K562 (cell line): ENCODE data around the gene DOCK1. TPM values are rescaled to one million over a fixed set of nuclear protein-coding genes. Genes with fewer than 3 reads are reported as not detected.
"Not testable (repeated sequence)": the region's sequence is repeated elsewhere in the genome, so short reads cannot be mapped to it uniquely, and the experiment has no call there.

Experiments
- ATAC-seq: fragments of 200-7000 bp; cut with Tn5 transposase; 3 replicates; pipeline ENCODE4 v1.9.1; 2020; ENCODE audit warnings: moderate library complexity
- BruUV-seq: library from RNA; stranded (reverse); fragments of 400-500 nt; replicated peaks from 2 replicates; lab custom pipeline; 2021; lab: Mats Ljungman, UMichigan
- CTCF ChIA-PET: fragments of 300-600 bp; formaldehyde crosslinking; extraction: SDS; loops from one replicate; lab custom pipeline; 2021; ENCODE audit warnings: low intra/inter-chr PET ratio; lab: Yijun Ruan, JAX
- POLR2A ChIA-PET: fragments of 300-600, 350-650 bp; sonication (Branson Sonifier 250); formaldehyde crosslinking; extraction: SDS; loops from one replicate; lab custom pipeline; 2021; ENCODE audit warnings: antibody characterized with exemption, inconsistent platforms; lab: Yijun Ruan, JAX
- DNase-seq, 4 experiments: peaks; one replicate each; pipeline versions ENCODE4 v3.0.0 to v3.0.0-alpha.2; 2011 to 2018; ENCODE audit warnings: low spot score in 3 of 4, mixed read lengths in 3 of 4; ENCODE audit errors: extremely low read depth in 1 of 4
- FAIRE-seq: peaks from 2 replicates; lab custom pipeline; 2011; peaks lifted over from hg19 to GRCh38; lab: Jason Lieb, UNC
- H2AFZ ChIP-seq: 2 replicates; pipeline ENCODE4 v1.6.0; 2011; ENCODE audit warnings: low read depth, low read length, control low read depth, inconsistent platforms
- H3K27ac ChIP-seq: fragments of 200-600 bp; 3 replicates; pipeline ENCODE4 v1.8.0; 2011; ENCODE audit warnings: low read depth, mild to moderate bottlenecking, control low read depth, inconsistent platforms, low read length, moderate library complexity, mixed read lengths; ENCODE audit errors: extremely low read depth
- H3K27me3 ChIP-seq, 2 experiments: fragments of 300-600 bp in 1 of 2; 2 replicates in 1 of 2; 3 replicates in 1 of 2; pipeline versions ENCODE4 v1.6.0 to v1.8.0; 2011; ENCODE audit warnings: inconsistent platforms in 2 of 2, low read length in 2 of 2, mild to moderate bottlenecking in 1 of 2, mixed read lengths in 1 of 2, moderate library complexity in 1 of 2; ENCODE audit not compliant: control insufficient read depth in 2 of 2, insufficient read depth in 2 of 2
- H3K36me3 ChIP-seq: fragments of 300-600 bp; 3 replicates; pipeline ENCODE4 v1.8.0; 2011; ENCODE audit warnings: mild to moderate bottlenecking, low read length, inconsistent platforms; ENCODE audit not compliant: control insufficient read depth, insufficient read depth
- H3K4me1 ChIP-seq, 2 experiments: fragments of 200-600 bp in 1 of 2; replicated peaks in 1 of 2; 2 replicates in 1 of 2; 3 replicates in 1 of 2; pipeline versions ENCODE4 v1.5.1 to v1.8.0; 2011; ENCODE audit warnings: inconsistent platforms in 2 of 2, low read length in 2 of 2, mild to moderate bottlenecking in 1 of 2, mixed read lengths in 1 of 2, moderate library complexity in 1 of 2; ENCODE audit not compliant: control insufficient read depth in 2 of 2, insufficient read depth in 2 of 2
- H3K4me2 ChIP-seq: 2 replicates; pipeline ENCODE4 v1.6.1; 2011; ENCODE audit warnings: low read length, control low read depth, inconsistent platforms, mixed read lengths; ENCODE audit not compliant: insufficient read depth
- H3K4me3 ChIP-seq: fragments of 200-600 bp; sonication (generic), shearing (Covaris generic); 2 replicates; pipeline ENCODE4 v1.5.1; 2016; ENCODE audit warnings: control low read depth, inconsistent platforms
- H3K79me2 ChIP-seq: fragments of 200-600 bp; 3 replicates; pipeline ENCODE4 v1.8.0; 2011; ENCODE audit warnings: low read length, inconsistent platforms; ENCODE audit not compliant: control insufficient read depth, insufficient read depth
- H3K9ac ChIP-seq, 2 experiments: 2 replicates each; pipeline versions ENCODE4 v1.6.0 to v1.6.1; 2011; ENCODE audit warnings: low read depth in 2 of 2, low read length in 2 of 2, control low read depth in 1 of 2, inconsistent platforms in 1 of 2, mild to moderate bottlenecking in 1 of 2, mixed read lengths in 1 of 2; ENCODE audit not compliant: insufficient read depth in 1 of 2
- H3K9me1 ChIP-seq: one replicate; pipeline ENCODE4 v1.6.0; 2011; ENCODE audit warnings: inconsistent platforms, mild to moderate bottlenecking, low read length, moderate library complexity; ENCODE audit not compliant: control insufficient read depth, insufficient read depth
- H3K9me3 ChIP-seq: replicated peaks from 2 replicates; pipeline ENCODE4 v1.5.1; 2011; ENCODE audit warnings: low read depth, low read length, inconsistent platforms; ENCODE audit not compliant: control insufficient read depth, insufficient read depth
- H4K20me1 ChIP-seq: replicated peaks from 2 replicates; pipeline ENCODE4 v1.6.1; 2011; ENCODE audit warnings: low read length, inconsistent platforms, mixed read lengths; ENCODE audit not compliant: control insufficient read depth, insufficient read depth
- FUS ChIP-seq: fragments of 200-400 bp; formaldehyde crosslinking; optimal IDR thresholded peaks from 2 replicates; pipeline ENCODE3; 2017; ENCODE audit warnings: low read depth, low read length
- LEF1 ChIP-seq: fragments of 450-650 bp; IDR thresholded peaks from 2 replicates; pipeline ENCODE4 v1.6.1; 2016; ENCODE audit warnings: mild to moderate bottlenecking
- NFATC3 ChIP-seq: fragments of 450-650 bp; IDR thresholded peaks from 2 replicates; pipeline ENCODE4 v1.6.1; 2017; ENCODE audit warnings: mild to moderate bottlenecking
- NFE2L1 ChIP-seq: fragments of 450-650 bp; IDR thresholded peaks from 2 replicates; pipeline ENCODE4 v1.6.1; 2016; ENCODE audit warnings: missing genetic modification characterization, low read depth, mild to moderate bottlenecking, missing compliant biosample characterization, moderate library complexity, borderline replicate concordance
- NFIC ChIP-seq: fragments of 450-650 bp; IDR thresholded peaks from 2 replicates; pipeline ENCODE4 v1.6.1; 2017; ENCODE audit warnings: mild to moderate bottlenecking, inconsistent platforms
- PRMT5 ChIP-seq: sonication (generic); formaldehyde crosslinking; IDR thresholded peaks from 2 replicates; pipeline ENCODE4 v1.5.0; 2020; ENCODE audit warnings: missing genetic modification reagents
- SRSF3 ChIP-seq: fragments of 200-400 bp; formaldehyde crosslinking; IDR thresholded peaks from 2 replicates; pipeline ENCODE4 v1.6.1; 2016; ENCODE audit warnings: mild to moderate bottlenecking, low read length, moderate library complexity; ENCODE audit not compliant: insufficient read depth
- ZNF146 ChIP-seq: IDR thresholded peaks from one replicate; pipeline ENCODE4 v1.6.1; 2018; ENCODE audit warnings: missing compliant biosample characterization; ENCODE audit not compliant: unreplicated experiment
- WGBS: fragments of 100-300 bp; shearing (Covaris generic); methylation state at CpG from one replicate; pipeline ENCODE4 v1.1.6; 2016; ENCODE audit warnings: low coverage, mixed read lengths; ENCODE audit not compliant: insufficient coverage; ENCODE audit errors: missing lambda C conversion rate; 5-methylcytosine and 5-hydroxymethylcytosine counted together
- in situ Hi-C: fragments of 300-500 bp; cut with MboI; formaldehyde crosslinking; loops from 4 replicates; pipeline ENCODE4 v1.15.0; 2018; ENCODE audit warnings: inconsistent platforms, mixed read lengths
- intact Hi-C: fragments of 100-400 bp; cut with micrococcal nuclease; formaldehyde crosslinking; loops from 2 replicates; pipeline ENCODE4 v1.14.2; 2022
- polyA plus RNA-seq, 8 experiments: library from polyadenylated mRNA; depleted of rRNA in 4 of 8; stranded (reverse) in 5 of 8; unstranded in 3 of 8; fragments of >200 nt; fragmentation: Nextera tagmentation in 2 of 8; fragmentation: Illumina TruSeq in 1 of 8; extraction: Ambion mirVana in 2 of 8; extraction: Trizol in 1 of 8; gene quantifications; 2 replicates each; pipeline versions ENCODE4 v1.2.1 to v1.2.3, GENCODE V29; 2011 to 2014; ENCODE audit warnings: inconsistent platforms in 1 of 8, missing spikeins in 1 of 8
- total RNA-seq, 7 experiments: library from RNA; depleted of rRNA in 6 of 7; stranded (reverse); fragments of >200 nt in 6 of 7; fragmentation: Illumina TruSeq in 2 of 7; extraction: Trizol in 2 of 7; gene quantifications; 2 replicates each; pipeline versions ENCODE4 v1.2.1 to v1.2.3, GENCODE V29; 2011 to 2021; ENCODE audit warnings: low replicate concordance in 1 of 7
- TF ChIP-seq, protein P1 (sequence below): fragments of 250-450 bp; sonication (Bioruptor Pico); IDR thresholded peaks from 2 replicates; pipeline ENCODE4 v1.8.0; 2021; ENCODE audit warnings: moderate library complexity, mild to moderate bottlenecking, inconsistent platforms

DOCK1 gene
- total and polyA plus RNA-seq, 9 of the 15 experiments (the other 6 are each of a cell fraction or from before 2014, with no cell fraction given), result 0.31 TPM; not detected in 8

DNA sequence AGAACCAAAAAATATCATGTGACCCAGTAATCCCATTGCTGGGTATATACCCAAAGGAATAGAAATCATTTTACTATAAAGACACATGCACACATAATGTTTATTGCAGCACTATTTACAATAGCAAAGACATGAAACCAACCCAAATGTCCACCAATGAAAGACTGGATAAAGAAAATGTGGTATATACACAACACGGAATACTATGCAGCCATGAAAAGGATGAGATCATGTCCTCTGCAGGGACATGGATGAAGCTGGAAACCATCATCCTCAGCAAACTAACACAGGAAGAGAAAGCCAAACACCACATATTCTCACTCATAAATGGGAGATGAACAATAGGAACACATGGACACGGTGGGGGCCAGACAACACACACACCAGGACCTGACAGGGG lies 5.7 kb upstream of the DOCK1 start:
- DNase-seq, POLR2A ChIA-PET: not testable (repeated sequence)

DNA sequence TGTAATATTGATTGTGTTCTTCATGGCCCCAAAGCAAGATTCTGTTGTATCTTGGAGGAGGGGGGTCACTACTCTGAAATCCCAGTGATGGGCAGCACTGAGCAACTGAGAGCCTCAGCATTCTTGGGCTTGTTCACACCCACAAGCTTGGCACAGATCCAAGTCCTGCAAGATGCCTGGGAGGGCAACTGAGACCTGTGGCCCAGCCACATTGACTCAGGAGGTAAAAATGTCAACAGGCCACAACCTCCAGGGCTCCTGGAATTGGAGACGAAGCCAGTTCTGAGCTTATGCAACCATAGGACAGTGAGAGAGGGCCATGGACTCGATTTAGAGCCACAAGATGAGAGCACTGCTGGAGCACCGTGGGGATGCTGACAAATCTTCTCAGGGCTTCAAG lies 3.1 kb upstream of the DOCK1 start:
- ChIA-PET CTCF (no interaction called here), POLR2A (no interaction called here)
- H3K27me3 ChIP-seq, result no peaks in the 10 kb centered on the region
- no peaks in the 10 kb centered on the region for H3K36me3 ChIP-seq
- H2AFZ ChIP-seq, result no peak overlapping the region
- no peaks in the 10 kb centered on the region for H3K9me3 ChIP-seq
- ATAC-seq (no peak), DNase-seq (no peak), FAIRE-seq (no peak)
- no peak overlapping the region for H3K4me3 ChIP-seq
- TF ChIP-seq LEF1, result no peak
- no peak for TF ChIP-seq NFATC3
- TF ChIP-seq NFE2L1 (tag), result no peak
- TF ChIP-seq NFIC, result peak; percentile 58; the same call in 1 of the 2 replicates
- TF ChIP-seq, protein P1, sequence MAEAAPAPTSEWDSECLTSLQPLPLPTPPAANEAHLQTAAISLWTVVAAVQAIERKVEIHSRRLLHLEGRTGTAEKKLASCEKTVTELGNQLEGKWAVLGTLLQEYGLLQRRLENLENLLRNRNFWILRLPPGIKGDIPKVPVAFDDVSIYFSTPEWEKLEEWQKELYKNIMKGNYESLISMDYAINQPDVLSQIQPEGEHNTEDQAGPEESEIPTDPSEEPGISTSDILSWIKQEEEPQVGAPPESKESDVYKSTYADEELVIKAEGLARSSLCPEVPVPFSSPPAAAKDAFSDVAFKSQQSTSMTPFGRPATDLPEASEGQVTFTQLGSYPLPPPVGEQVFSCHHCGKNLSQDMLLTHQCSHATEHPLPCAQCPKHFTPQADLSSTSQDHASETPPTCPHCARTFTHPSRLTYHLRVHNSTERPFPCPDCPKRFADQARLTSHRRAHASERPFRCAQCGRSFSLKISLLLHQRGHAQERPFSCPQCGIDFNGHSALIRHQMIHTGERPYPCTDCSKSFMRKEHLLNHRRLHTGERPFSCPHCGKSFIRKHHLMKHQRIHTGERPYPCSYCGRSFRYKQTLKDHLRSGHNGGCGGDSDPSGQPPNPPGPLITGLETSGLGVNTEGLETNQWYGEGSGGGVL (CRISPR knock-in tag), result no peak
- TF ChIP-seq FUS, result no peak
- no peak for TF ChIP-seq SRSF3
- TF ChIP-seq PRMT5, result no peak
- no peak overlapping the region for H3K27ac ChIP-seq
- intact Hi-C loops (no loop called here), in situ Hi-C loops (no loop called here)
- H3K4me1 ChIP-seq, result no peaks in the 10 kb centered on the region
- BruUV-seq, result no TSS peak
- H4K20me1 ChIP-seq, result no peaks in the 10 kb centered on the region
- H3K9me1 ChIP-seq, result no peaks in the 10 kb centered on the region
- 6% methylated on average over 3 of the region's 3 CpGs for WGBS
- no peaks in the 10 kb centered on the region for H3K79me2 ChIP-seq
- no peak overlapping the region for H3K4me2 ChIP-seq
- H3K9ac ChIP-seq, result no peak overlapping the region

More for the DNA sequence above, 5.7 kb upstream of the DOCK1 start:
- intact Hi-C loops, H3K9me3 ChIP-seq, H3K9ac ChIP-seq, FAIRE-seq, H3K4me3 ChIP-seq, H4K20me1 ChIP-seq, BruUV-seq, H3K9me1 ChIP-seq, in situ Hi-C loops, H3K36me3 ChIP-seq, H3K27me3 ChIP-seq, H3K4me2 ChIP-seq, H3K4me1 ChIP-seq, H3K27ac ChIP-seq, ATAC-seq, CTCF ChIA-PET, H2AFZ ChIP-seq, H3K79me2 ChIP-seq: not testable (repeated sequence)
- 0% methylated on average over 1 of the region's 2 CpGs for WGBS
- peak; percentile 44 for TF ChIP-seq ZNF146
